CD4-positive, alpha-beta T cell (primary cell): ENCODE data around the gene RNU1-1. TPM values are rescaled to one million over a fixed set of nuclear protein-coding genes. Genes with fewer than 3 reads are reported as not detected.
"Not testable (repeated sequence)": the region's sequence is repeated elsewhere in the genome, so short reads cannot be mapped to it uniquely, and the experiment has no call there.

ENCODE experiments used
- ATAC-seq: fragments of 200-7000 bp; cut with Tn5 transposase; one replicate; pipeline ENCODE4 v1.10.0; 2022; ENCODE audit warnings: mild to moderate bottlenecking; ENCODE audit not compliant: poor library complexity
- CTCF ChIA-PET: fragments of 350-600 bp; sonication (Branson Sonifier 250); formaldehyde crosslinking; loops from one replicate; lab custom pipeline; 2021; ENCODE audit warnings: antibody characterized with exemption, inconsistent platforms; lab: Charles Lee
- POLR2A ChIA-PET: fragments of 350-600 bp; sonication (Branson Sonifier 250); formaldehyde crosslinking; loops from one replicate; lab custom pipeline; 2021; ENCODE audit warnings: antibody characterized with exemption, inconsistent platforms; lab: Charles Lee
- DNase-seq, 14 experiments: peaks; one replicate each; pipeline ENCODE4 v3.0.0-alpha.2; 2013 to 2020; ENCODE audit warnings: mixed read lengths in 2 of 14
- H3K27ac ChIP-seq, 2 donors: one replicate each; pipeline versions ENCODE4 v1.5.1 to v1.7.0; 2013; ENCODE audit warnings: low read length in 2 of 2, low read depth in 1 of 2, mild to moderate bottlenecking in 1 of 2
- H3K27me3 ChIP-seq, 2 experiments: 1 replicate in 1 of 2; 2 replicates in 1 of 2; pipeline versions ENCODE4 v1.6.1 to v1.7.0; 2013; ENCODE audit warnings: low read length in 2 of 2, control low read depth in 1 of 2, mild to moderate bottlenecking in 1 of 2, moderate library complexity in 1 of 2; ENCODE audit not compliant: insufficient read depth in 2 of 2, control insufficient read depth in 1 of 2
- H3K36me3 ChIP-seq: one replicate; pipeline ENCODE4 v1.6.1; 2013; ENCODE audit warnings: low read length, control low read depth; ENCODE audit not compliant: insufficient read depth
- H3K4me1 ChIP-seq: one replicate; pipeline ENCODE4 v1.6.1; 2013; ENCODE audit warnings: low read length, control low read depth; ENCODE audit not compliant: insufficient read depth
- H3K4me3 ChIP-seq: one replicate; pipeline ENCODE4 v1.5.1; 2013; ENCODE audit warnings: mild to moderate bottlenecking, low read length, moderate library complexity
- H3K9me3 ChIP-seq, 2 experiments: 1 replicate in 1 of 2; 2 replicates in 1 of 2; pipeline versions ENCODE4 v1.6.1 to v1.7.0; 2013; ENCODE audit warnings: low read length in 2 of 2, mild to moderate bottlenecking in 2 of 2, control low read depth in 1 of 2, moderate library complexity in 1 of 2; ENCODE audit not compliant: control insufficient read depth in 1 of 2, insufficient read depth in 1 of 2
- H3K27ac Mint-ChIP-seq: one replicate; pipeline ENCODE4 v1.8.0; 2020; ENCODE audit warnings: mixed read lengths
- H3K27me3 Mint-ChIP-seq: one replicate; pipeline ENCODE4 v1.8.0; 2021; ENCODE audit warnings: mixed read lengths
- H3K36me3 Mint-ChIP-seq: one replicate; pipeline ENCODE4 v1.8.0; 2021; ENCODE audit warnings: low read depth, mixed read lengths
- H3K4me1 Mint-ChIP-seq: one replicate; pipeline ENCODE4 v1.8.0; 2021; ENCODE audit warnings: low read depth, mixed read lengths
- H3K4me3 Mint-ChIP-seq: one replicate; pipeline ENCODE4 v1.8.0; 2020; ENCODE audit warnings: mild to moderate bottlenecking, mixed read lengths
- H3K9me3 Mint-ChIP-seq: one replicate; pipeline ENCODE4 v1.8.0; 2020; ENCODE audit warnings: mixed read lengths
- intact Hi-C, 2 experiments: fragments of 100-400 bp; cut with DNase I in 1 of 2; cut with micrococcal nuclease in 1 of 2; formaldehyde crosslinking; loops; one replicate each; pipeline versions ENCODE4 v1.15.1 to v1.9.0; 2023 to 2025; cut with DNase I, micrococcal nuclease
- total RNA-seq, 174 experiments: library from RNA in 2 of 174; stranded (reverse) in 2 of 174; gene quantifications; one replicate each; pipeline ENCODE4 v1.2.3 and lab custom pipeline; 2021 to 2026
- TF ChIP-seq, protein P1 (sequence below): fragments of 200-600 bp; IDR thresholded peaks from one replicate; pipeline ENCODE4 v1.8.0; 2022; ENCODE audit warnings: antibody characterized with exemption, mild to moderate bottlenecking

Gene RNU1-1
- total RNA-seq, 2 experiments from 2014 or later: 4,982 to 5,937 TPM

DNA sequence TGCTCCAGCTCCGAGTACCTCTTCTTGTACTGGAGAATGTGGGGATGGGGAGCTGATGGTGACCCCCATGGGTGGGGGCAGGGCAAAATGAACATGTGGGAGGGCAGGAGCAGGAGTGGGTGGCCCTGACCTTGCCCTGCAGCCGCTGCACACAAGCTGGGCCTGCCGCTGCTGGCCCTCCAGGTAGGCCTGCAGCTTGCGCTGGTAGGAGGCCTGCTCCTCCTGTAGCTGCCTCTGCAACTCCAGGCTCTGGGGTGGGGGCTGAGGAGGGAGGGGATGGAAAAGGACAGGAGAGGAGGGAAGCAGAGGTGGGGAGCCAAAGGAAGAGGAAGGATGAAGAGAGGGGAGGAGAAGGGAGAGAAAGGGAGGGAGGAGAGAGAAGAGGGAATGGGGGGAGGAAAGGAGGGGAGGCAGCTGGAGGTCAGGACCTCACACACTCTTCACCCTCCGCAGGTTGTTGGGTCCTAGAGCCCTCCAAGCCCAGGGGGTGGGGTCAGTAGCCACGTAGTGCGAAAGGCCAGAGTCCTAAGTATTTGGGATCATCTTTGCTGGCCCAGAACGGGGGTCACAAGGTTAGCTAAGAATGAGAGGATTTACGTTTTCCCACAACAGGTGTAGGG is 22.9 kb downstream of the RNU1-1 start:
- Mint-ChIP-seq H3K9me3 (no peaks in the 10 kb centered on the region), H3K27ac (no peak overlapping the region), H3K4me3 (no peak overlapping the region), H3K27me3 (no peaks in the 10 kb centered on the region), H3K36me3 (peaks cover 16% of the 10 kb centered on the region), H3K4me1 (peaks cover 3% of the 10 kb centered on the region)
- Histone ChIP-seq H3K4me1 (no peaks in the 10 kb centered on the region), H3K27me3 (no peaks in the 10 kb centered on the region), H3K36me3 (peaks cover 8% of the 10 kb centered on the region), H3K4me3 (no peak overlapping the region), H3K27ac (no peak overlapping the region), H3K9me3 (no peaks in the 10 kb centered on the region)
- intact Hi-C loops: loop anchor here (10.0 kb wide), 3 partner anchors 46 to 126 kb away; partner anchors contain the start of genes NBPF1 (in 1 of the 2), NECAP2 (in 1 of the 2) and SZRD1 (in 1 of the 2)
- ChIA-PET CTCF (no interaction called here), POLR2A (interaction anchor here (1.0 kb wide), 1 partner anchor 22 kb away, joined by 3 read pairs; no protein-coding TSS in a partner anchor)
- TF ChIP-seq, protein P1, sequence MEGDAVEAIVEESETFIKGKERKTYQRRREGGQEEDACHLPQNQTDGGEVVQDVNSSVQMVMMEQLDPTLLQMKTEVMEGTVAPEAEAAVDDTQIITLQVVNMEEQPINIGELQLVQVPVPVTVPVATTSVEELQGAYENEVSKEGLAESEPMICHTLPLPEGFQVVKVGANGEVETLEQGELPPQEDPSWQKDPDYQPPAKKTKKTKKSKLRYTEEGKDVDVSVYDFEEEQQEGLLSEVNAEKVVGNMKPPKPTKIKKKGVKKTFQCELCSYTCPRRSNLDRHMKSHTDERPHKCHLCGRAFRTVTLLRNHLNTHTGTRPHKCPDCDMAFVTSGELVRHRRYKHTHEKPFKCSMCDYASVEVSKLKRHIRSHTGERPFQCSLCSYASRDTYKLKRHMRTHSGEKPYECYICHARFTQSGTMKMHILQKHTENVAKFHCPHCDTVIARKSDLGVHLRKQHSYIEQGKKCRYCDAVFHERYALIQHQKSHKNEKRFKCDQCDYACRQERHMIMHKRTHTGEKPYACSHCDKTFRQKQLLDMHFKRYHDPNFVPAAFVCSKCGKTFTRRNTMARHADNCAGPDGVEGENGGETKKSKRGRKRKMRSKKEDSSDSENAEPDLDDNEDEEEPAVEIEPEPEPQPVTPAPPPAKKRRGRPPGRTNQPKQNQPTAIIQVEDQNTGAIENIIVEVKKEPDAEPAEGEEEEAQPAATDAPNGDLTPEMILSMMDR: no peak
- ATAC-seq (no peak), DNase-seq (no peak)

DNA sequence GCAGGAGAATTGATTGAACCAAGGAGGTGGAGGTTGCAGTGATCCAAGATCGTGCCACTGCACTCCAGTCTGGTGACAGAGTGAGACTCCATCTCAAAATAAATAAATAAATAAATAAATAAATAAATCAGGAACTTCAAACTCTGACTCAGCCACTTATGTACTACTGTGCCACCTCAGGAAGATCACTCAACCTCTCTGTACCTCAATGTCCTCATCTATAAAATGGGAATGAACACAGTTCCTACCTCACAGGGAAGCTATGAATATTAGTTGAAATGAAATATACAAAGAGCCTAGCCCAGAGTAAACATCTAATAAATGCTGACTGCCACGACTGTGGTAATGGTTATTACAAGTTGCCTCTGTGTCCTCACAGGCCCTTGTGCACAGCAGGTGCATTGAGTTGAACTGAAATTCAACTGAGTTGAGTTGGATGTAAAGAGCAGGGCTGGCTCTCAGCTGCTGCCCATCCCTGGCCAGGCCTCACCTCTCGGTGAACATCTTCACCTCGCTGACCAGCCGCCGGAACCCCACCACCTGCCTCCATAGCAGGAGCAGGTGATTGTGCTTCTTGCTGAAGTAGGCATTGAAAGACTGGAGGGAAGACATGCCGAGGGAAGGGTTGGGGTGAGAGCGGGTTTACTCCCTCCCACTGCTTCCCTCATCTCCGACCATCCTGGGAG is 24.7 kb downstream of the RNU1-1 start:
- H3K9me3 ChIP-seq, H3K27me3 Mint-ChIP-seq, H3K4me3 Mint-ChIP-seq, CTCF ChIA-PET, H3K4me3 ChIP-seq, H3K4me1 Mint-ChIP-seq, H3K27ac ChIP-seq, DNase-seq, H3K9me3 Mint-ChIP-seq, ATAC-seq, intact Hi-C loops, H3K27me3 ChIP-seq, H3K27ac Mint-ChIP-seq, H3K4me1 ChIP-seq: not testable (repeated sequence)
- H3K36me3 Mint-ChIP-seq: peaks cover 28% of the 10 kb centered on the region
- POLR2A ChIA-PET: interaction anchor here (0.5 kb wide), 1 partner anchor 125 kb away, joined by 3 read pairs; no protein-coding TSS in a partner anchor
- peaks cover 21% of the 10 kb centered on the region for H3K36me3 ChIP-seq

DNA sequence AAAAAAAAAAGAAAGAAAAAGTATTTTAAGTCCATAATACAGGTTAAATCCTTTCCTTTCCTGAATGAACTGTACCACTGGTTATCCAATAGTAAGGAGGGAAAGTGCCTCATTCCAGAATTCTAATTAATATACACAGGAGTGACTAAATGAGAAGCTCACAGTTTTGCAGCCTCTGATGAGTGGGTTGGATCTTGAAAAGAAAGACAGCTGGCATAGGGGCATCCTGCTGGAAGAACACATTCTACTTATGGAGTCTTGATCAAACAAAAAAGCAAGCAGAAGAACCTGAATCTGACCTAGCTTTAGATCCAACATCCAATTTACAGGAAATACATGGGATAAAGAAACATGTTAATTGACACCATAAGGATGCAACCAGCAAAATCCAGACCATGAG is 27.1 kb downstream of the RNU1-1 start:
- H3K4me3 ChIP-seq, intact Hi-C loops, ATAC-seq, H3K27me3 ChIP-seq, H3K27ac ChIP-seq, H3K4me1 ChIP-seq, H3K9me3 ChIP-seq, H3K27ac Mint-ChIP-seq, H3K4me1 Mint-ChIP-seq, CTCF ChIA-PET, H3K27me3 Mint-ChIP-seq, H3K4me3 Mint-ChIP-seq, H3K9me3 Mint-ChIP-seq, DNase-seq: not testable (repeated sequence)
- peaks cover 42% of the 10 kb centered on the region for H3K36me3 Mint-ChIP-seq
- POLR2A ChIA-PET: interaction anchor here (0.7 kb wide), 1 partner anchor 418 kb away, joined by 3 read pairs; no protein-coding TSS in a partner anchor
- H3K36me3 ChIP-seq: peaks cover 28% of the 10 kb centered on the region

DNA sequence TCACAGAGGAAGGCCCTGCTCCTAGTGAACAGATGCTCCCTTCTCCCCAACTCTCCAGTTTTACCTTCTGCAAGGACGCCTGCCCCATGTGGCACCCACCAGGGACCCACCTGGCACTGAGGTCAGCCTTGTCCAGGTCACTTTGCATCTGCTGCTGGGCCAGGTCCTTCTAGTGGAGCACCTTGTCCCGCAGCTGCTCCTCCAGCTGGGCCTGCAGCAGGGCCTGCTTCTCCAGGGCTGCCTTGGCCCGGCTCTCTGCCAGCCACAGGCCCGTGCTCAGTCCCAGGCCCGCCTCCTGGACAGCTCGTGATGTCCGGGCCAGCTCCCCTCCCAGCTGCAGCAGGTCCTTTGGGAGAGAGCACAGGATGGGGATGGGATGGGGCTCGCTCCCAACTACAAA is 27.8 kb downstream of the RNU1-1 start:
- H3K27ac ChIP-seq, H3K9me3 ChIP-seq, H3K27me3 Mint-ChIP-seq, H3K27me3 ChIP-seq, DNase-seq, H3K4me1 Mint-ChIP-seq, H3K9me3 Mint-ChIP-seq, intact Hi-C loops, H3K4me1 ChIP-seq, H3K4me3 Mint-ChIP-seq, ATAC-seq, POLR2A ChIA-PET, CTCF ChIA-PET, H3K27ac Mint-ChIP-seq, H3K4me3 ChIP-seq: not testable (repeated sequence)
- H3K36me3 Mint-ChIP-seq: peaks cover 43% of the 10 kb centered on the region
- H3K36me3 ChIP-seq: peaks cover 28% of the 10 kb centered on the region
